ENCODE results near the gene SCN2A. TPM values are rescaled to one million over a fixed set of nuclear protein-coding genes. Genes with fewer than 3 reads are reported as not detected.
A peak's percentile ranks its signal among the peaks of the same experiment; 100 is the strongest.

The SCN2A gene
- total RNA-seq, 1 donor from 2014 or later = under 0.01 TPM

- no peak for TF ChIP-seq CTCF (IDR thresholded peaks at IDR 0.05; ENCODE audit: insufficient read depth, low read length, severe bottlenecking)
- no peak for DNase-seq (ENCODE audit: low read depth)
- no peaks in the 10 kb centered on the region for H3K36me3 ChIP-seq (ENCODE audit: control insufficient read depth, insufficient read depth, low read length)
- no peaks in the 10 kb centered on the region for H3K27me3 ChIP-seq (ENCODE audit: control insufficient read depth, insufficient read depth, low read length)
- no peak overlapping the region for H3K4me3 ChIP-seq (ENCODE audit: low read depth, low read length)
- no peak for FAIRE-seq
These were observed 56.4 kb downstream of the SCN2A start for GRCh38 chr2:165295643-165296042.

DNA sequence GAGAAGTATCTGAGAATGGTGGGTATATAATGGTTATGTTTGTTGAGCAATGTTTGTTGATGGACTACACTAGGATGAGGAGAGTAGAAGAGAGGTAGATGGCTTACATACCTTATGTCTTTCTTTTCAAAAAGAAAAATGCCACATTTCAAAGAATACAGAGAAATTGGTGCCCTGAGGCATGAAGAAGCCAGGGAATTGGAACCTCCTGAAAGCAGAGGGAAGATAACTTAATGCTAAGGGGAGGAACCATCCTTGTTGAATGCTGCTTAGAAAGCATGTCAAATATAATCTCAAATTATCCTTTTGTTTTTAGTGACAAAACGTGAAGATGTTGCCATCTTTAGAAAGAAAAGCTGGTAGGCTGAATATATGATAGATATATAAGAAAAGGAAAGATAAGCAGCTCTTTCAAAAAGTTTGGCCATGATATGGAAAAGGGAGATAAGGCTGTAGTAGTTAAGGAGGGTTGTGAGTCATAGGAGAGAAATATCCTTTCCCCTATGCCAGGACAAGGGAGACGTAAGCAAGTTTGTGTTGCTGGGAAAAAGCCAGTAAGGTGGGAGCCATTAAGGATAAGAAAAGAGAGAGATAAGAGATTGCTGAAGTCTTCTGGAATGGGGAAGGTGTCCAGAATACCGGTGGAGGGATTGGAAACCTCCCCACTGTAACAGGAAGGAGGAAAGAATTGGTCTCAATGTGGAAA is 66.3 kb downstream of the SCN2A start:
- Histone ChIP-seq H3K27me3 (ENCODE audit: control insufficient read depth, insufficient read depth, low read length) (no peaks in the 10 kb centered on the region), H3K36me3 (ENCODE audit: control insufficient read depth, insufficient read depth, low read length) (no peaks in the 10 kb centered on the region), H3K4me3 (ENCODE audit: low read depth, low read length) (no peak overlapping the region)
- FAIRE-seq (no peak), DNase-seq (ENCODE audit: low read depth) (peak; percentile 17)
- no peak for TF ChIP-seq CTCF (IDR thresholded peaks at IDR 0.05; ENCODE audit: insufficient read depth, low read length, severe bottlenecking)

DNA sequence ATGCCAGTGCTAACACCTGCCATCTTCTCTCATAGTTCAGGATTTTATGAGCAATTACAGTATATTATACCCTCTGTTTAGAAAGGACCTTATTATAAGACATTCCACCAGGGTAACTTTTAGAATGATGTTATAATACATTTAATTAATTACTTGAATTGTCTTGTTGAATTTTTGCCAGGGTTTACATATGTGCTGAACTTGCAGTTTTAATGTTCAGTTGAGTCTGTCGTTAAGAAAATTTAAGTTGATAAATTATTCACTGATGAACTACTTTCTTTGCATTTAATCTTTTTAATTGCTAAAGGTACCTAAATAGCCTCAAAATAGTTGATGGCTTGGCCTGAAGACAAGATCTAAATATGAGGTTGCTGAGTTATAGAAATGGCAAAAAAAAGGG is 68.1 kb downstream of the SCN2A start:
- no peaks in the 10 kb centered on the region for H3K27me3 ChIP-seq (ENCODE audit: control insufficient read depth, insufficient read depth, low read length)
- no peaks in the 10 kb centered on the region for H3K36me3 ChIP-seq (ENCODE audit: control insufficient read depth, insufficient read depth, low read length)
- no peak for DNase-seq (ENCODE audit: low read depth)
- no peak for TF ChIP-seq CTCF (IDR thresholded peaks at IDR 0.05; ENCODE audit: insufficient read depth, low read length, severe bottlenecking)
- FAIRE-seq = no peak
- no peak overlapping the region for H3K4me3 ChIP-seq (ENCODE audit: low read depth, low read length)

DNA sequence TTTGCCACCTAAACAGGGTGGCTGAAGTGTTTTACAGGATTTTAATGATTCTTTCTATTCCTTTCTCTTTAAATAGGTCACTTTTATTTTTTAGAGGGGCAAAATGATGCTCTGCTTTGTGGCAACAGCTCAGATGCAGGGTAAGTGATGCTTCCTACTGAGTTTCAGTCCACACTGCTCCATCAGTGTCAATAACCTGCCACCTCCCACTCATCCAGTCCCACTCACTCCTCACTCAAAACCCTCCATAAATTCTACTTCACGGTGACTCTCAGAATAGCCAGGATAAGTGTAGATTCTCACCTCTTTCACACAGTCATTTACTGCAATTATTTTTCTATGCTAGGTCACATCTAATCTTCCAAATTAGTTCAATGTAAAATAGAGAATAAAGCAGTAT is 72.7 kb downstream of the SCN2A start:
- DNase-seq (ENCODE audit: low read depth) = no peak
- Histone ChIP-seq H3K36me3 (ENCODE audit: control insufficient read depth, insufficient read depth, low read length) (no peaks in the 10 kb centered on the region), H3K27me3 (ENCODE audit: control insufficient read depth, insufficient read depth, low read length) (no peaks in the 10 kb centered on the region), H3K4me3 (ENCODE audit: low read depth, low read length) (no peak overlapping the region)
- no peak for TF ChIP-seq CTCF (IDR thresholded peaks at IDR 0.05; ENCODE audit: insufficient read depth, low read length, severe bottlenecking)
- FAIRE-seq = no peak

DNA sequence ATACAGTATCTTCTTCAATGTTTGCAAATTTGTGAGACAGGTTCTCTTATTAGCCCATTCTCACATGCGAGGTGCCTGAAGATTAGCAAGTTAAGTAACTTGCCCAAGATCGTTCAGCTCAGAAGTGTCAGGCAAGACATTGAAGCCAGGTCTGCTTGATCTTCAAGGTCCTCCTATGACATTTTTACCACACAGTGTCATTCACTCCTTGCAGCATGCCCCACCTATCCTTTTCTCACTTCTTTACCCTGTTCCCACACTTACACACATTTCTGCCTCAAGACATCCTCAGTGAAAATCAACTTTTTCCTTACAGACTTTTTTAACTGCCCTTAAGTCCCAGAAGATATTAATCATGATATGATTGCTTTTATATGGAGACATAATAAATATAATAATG is 73.8 kb downstream of the SCN2A start:
- DNase-seq (ENCODE audit: low read depth) (no peak), FAIRE-seq (no peak)
- H3K36me3 ChIP-seq (ENCODE audit: control insufficient read depth, insufficient read depth, low read length) = no peaks in the 10 kb centered on the region
- no peaks in the 10 kb centered on the region for H3K27me3 ChIP-seq (ENCODE audit: control insufficient read depth, insufficient read depth, low read length)
- TF ChIP-seq CTCF (IDR thresholded peaks at IDR 0.05; ENCODE audit: insufficient read depth, low read length, severe bottlenecking) = no peak
- no peak overlapping the region for H3K4me3 ChIP-seq (ENCODE audit: low read depth, low read length)

GRCh38 chr2:165313509-165313908 is 74.3 kb downstream of the SCN2A start:
- FAIRE-seq (no peak), DNase-seq (ENCODE audit: low read depth) (no peak)
- no peak overlapping the region for H3K4me3 ChIP-seq (ENCODE audit: low read depth, low read length)
- H3K27me3 ChIP-seq (ENCODE audit: control insufficient read depth, insufficient read depth, low read length) = no peaks in the 10 kb centered on the region
- no peak for TF ChIP-seq CTCF (IDR thresholded peaks at IDR 0.05; ENCODE audit: insufficient read depth, low read length, severe bottlenecking)
- H3K36me3 ChIP-seq (ENCODE audit: control insufficient read depth, insufficient read depth, low read length) = no peaks in the 10 kb centered on the region

Measured in bronchial epithelial cell (primary cell).